ENCODE data around the gene MAB21L3. TPM values are rescaled to one million over a fixed set of nuclear protein-coding genes. Genes with fewer than 3 reads are reported as not detected.

MAB21L3 gene
- total and polyA plus RNA-seq, 2 of the 13 experiments (the other 11 are each of a cell fraction or from before 2014, with no cell fraction given): 0.55 to 4.1 TPM

GRCh38 chr1:116152950-116153691 lies 41.9 kb downstream of the MAB21L3 start (continued):
- TF ChIP-seq ZMYM3 (CRISPR knock-in tag; IDR thresholded peaks at IDR 0.05) (peak; percentile 84), AHDC1 (CRISPR knock-in tag; IDR thresholded peaks at IDR 0.05; ENCODE audit: borderline replicate concordance) (peak; percentile 48; the same call in 1 of the 2 replicates), TMF1 (CRISPR knock-in tag; IDR thresholded peaks at IDR 0.05; ENCODE audit: low read depth) (0 out of 2 replicates have a peak, but pooled peaks have one; percentile 46), ZNF766 (CRISPR knock-in tag; IDR thresholded peaks at IDR 0.05; ENCODE audit: borderline replicate concordance) (no peak), DMAP1 (CRISPR knock-in tag; IDR thresholded peaks at IDR 0.05) (peak; percentile 60; the same call in 1 of the 2 replicates), STAT5B (CRISPR knock-in tag; IDR thresholded peaks at IDR 0.05) (no peak), ZMYM2 (CRISPR knock-in tag; IDR thresholded peaks at IDR 0.05) (peak; percentile 52; the same call in 1 of the 2 replicates), ASH2L (IDR thresholded peaks at IDR 0.05; ENCODE audit: insufficient read length, low read depth, low read length) (peak; percentile 68), HOXA5 (CRISPR knock-in tag; IDR thresholded peaks at IDR 0.05) (0 out of 2 replicates have a peak, but pooled peaks have one; percentile 49), ZNF891 (CRISPR knock-in tag; IDR thresholded peaks at IDR 0.05) (no peak), KDM4B (CRISPR knock-in tag; IDR thresholded peaks at IDR 0.05) (peak; percentile 49; the same call in 1 of the 2 replicates), PPARG (CRISPR knock-in tag; conservative IDR thresholded peaks at IDR 0.05) (peak; percentile 86), BRCA1 (CRISPR knock-in tag; IDR thresholded peaks at IDR 0.05) (peak; percentile 34; the same call in 1 of the 2 replicates)
- TF ChIP-seq, protein P1, sequence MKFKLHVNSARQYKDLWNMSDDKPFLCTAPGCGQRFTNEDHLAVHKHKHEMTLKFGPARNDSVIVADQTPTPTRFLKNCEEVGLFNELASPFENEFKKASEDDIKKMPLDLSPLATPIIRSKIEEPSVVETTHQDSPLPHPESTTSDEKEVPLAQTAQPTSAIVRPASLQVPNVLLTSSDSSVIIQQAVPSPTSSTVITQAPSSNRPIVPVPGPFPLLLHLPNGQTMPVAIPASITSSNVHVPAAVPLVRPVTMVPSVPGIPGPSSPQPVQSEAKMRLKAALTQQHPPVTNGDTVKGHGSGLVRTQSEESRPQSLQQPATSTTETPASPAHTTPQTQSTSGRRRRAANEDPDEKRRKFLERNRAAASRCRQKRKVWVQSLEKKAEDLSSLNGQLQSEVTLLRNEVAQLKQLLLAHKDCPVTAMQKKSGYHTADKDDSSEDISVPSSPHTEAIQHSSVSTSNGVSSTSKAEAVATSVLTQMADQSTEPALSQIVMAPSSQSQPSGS (CRISPR knock-in tag; IDR thresholded peaks at IDR 0.05): peak; percentile 58; the same call in 1 of the 2 replicates
- TF ChIP-seq, protein P2, sequence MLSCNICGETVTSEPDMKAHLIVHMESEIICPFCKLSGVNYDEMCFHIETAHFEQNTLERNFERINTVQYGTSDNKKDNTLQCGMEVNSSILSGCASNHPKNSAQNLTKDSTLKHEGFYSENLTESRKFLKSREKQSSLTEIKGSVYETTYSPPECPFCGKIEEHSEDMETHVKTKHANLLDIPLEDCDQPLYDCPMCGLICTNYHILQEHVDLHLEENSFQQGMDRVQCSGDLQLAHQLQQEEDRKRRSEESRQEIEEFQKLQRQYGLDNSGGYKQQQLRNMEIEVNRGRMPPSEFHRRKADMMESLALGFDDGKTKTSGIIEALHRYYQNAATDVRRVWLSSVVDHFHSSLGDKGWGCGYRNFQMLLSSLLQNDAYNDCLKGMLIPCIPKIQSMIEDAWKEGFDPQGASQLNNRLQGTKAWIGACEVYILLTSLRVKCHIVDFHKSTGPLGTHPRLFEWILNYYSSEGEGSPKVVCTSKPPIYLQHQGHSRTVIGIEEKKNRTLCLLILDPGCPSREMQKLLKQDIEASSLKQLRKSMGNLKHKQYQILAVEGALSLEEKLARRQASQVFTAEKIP (CRISPR knock-in tag; IDR thresholded peaks at IDR 0.05; ENCODE audit: borderline replicate concordance): no peak
- TF ChIP-seq, protein P3, sequence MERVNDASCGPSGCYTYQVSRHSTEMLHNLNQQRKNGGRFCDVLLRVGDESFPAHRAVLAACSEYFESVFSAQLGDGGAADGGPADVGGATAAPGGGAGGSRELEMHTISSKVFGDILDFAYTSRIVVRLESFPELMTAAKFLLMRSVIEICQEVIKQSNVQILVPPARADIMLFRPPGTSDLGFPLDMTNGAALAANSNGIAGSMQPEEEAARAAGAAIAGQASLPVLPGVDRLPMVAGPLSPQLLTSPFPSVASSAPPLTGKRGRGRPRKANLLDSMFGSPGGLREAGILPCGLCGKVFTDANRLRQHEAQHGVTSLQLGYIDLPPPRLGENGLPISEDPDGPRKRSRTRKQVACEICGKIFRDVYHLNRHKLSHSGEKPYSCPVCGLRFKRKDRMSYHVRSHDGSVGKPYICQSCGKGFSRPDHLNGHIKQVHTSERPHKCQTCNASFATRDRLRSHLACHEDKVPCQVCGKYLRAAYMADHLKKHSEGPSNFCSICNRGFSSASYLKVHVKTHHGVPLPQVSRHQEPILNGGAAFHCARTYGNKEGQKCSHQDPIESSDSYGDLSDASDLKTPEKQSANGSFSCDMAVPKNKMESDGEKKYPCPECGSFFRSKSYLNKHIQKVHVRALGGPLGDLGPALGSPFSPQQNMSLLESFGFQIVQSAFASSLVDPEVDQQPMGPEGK (CRISPR knock-in tag; IDR thresholded peaks at IDR 0.05): peak; percentile 81
- TF ChIP-seq, protein P4, sequence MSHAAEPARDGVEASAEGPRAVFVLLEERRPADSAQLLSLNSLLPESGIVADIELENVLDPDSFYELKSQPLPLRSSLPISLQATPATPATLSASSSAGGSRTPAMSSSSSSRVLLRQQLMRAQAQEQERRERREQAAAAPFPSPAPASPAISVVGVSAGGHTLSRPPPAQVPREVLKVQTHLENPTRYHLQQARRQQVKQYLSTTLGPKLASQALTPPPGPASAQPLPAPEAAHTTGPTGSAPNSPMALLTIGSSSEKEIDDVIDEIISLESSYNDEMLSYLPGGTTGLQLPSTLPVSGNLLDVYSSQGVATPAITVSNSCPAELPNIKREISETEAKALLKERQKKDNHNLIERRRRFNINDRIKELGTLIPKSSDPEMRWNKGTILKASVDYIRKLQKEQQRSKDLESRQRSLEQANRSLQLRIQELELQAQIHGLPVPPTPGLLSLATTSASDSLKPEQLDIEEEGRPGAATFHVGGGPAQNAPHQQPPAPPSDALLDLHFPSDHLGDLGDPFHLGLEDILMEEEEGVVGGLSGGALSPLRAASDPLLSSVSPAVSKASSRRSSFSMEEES (CRISPR knock-in tag; IDR thresholded peaks at IDR 0.05): peak; percentile 69
